ENCODE data around the gene NGB.
"Not testable (repeated sequence)": the region's sequence is repeated elsewhere in the genome, so short reads cannot be mapped to it uniquely, and the experiment has no call there.

NGB gene, protein sequence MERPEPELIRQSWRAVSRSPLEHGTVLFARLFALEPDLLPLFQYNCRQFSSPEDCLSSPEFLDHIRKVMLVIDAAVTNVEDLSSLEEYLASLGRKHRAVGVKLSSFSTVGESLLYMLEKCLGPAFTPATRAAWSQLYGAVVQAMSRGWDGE

DNA sequence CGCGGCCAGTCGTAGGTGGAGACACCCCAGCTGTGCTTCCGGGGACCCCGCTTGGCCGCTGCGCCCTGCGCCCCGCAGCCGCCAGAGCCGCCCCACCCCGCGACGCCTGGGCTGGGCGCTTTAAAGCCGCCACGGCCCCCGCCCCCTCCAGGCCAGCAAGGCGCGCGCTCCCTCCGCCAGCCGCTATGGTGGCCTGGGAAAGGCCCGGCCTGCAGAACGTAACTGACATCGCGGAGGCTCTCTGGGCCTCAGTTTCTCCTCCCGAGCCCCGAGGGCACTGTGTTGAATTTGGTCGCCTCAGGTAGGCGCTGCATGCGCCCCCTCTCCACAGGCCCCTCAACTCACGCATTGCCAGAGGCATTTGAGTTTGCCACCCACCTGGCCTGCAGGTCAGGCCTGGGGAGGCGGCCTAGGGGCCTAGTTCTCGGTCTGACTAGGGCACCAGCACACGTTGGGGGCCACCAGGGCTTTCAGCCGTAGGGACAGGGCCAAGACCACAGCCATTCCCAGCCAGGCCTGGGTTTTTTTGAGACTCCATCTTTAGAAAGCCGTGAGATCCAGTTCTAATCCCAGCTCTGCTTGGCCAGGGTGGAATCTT is at the start of gene NGB:
TSS of gene NGB (minus strand) at position 94 of the 598 bp plus-strand sequence. CDS start 269 bp downstream, outside the sequence.
- no peak for DNase-seq

DNA sequence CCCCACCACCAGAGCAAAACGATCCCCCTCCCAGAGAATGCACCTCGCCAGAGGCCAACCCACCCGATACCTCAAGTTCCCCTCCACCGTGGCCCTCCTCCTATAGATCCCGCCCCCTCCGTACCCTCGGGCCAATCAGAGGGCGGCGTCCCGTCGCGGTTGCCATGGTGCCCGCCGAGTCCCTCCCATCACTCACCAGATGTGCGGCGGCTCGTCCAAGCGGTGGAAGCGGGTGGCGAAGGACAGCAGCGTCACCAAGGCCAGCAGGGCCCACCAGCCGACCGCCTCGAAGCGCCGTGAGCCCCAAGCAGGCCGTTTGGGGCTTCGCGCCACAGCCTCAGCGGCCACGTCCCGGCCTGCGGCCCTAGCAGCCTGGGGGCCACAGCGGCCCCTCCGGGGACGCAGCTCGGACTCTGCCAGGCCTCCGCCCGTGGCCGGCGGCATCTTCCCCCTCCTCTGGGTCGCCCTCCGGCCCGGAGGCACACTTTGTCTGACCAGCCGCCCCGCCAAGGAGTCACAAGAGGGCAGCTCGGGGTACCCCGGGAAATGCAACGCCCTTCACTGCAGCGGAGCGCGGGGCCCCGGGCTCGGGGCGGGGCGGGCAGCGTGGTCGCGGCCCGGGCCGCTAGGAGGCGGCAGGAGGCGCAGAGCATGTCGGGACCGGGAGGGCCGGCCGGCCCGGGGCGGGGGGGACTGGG is 49.4 kb upstream of the NGB start, which contains the start of gene POMT2:
TSS of gene POMT2 (minus strand) at position 646 of the 698 bp plus-strand sequence. CDS start at position 444, 202 bp downstream.
- DNase-seq, result peak; percentile 83 to 85 (median 84)

DNA sequence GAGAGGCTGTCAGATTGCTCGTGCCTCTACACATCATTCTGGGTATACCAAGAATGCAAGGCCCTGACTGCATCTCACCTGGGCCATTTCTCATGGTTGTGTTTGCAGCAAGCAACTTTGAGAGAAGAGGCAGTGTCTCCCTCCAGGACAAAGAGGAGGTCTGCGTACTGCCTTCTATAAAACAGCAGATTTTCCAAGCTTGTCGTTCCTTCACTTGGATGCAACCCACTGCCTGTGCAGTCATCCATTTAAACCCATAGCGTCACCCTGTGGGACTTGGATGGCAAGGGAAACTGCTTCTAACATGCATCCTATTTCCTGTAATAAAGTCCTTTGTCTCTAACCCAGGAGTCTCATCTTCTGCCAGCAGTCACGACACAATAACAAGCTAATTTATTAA is 48.4 kb upstream of the NGB start:
- no peak for DNase-seq

DNA sequence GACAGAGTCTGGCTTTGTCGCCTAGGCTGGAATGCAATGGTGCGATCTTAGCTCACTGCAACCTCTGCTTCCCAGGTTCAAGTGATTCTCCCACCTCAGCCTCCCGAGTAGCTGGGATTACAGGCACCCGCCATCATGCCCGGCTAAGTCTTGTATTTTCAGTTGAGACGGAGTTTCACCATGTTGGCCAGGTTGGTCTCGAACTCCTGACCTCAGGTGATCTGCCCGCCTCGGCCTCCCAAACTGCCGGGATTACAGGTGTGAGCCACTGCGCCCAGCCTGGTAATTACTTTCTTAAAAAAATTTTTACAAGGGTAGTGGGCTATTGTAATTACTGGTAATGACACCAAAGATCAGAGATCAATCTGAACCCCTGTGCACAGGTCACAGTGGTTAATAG is 47.8 kb upstream of the NGB start:
- not testable (repeated sequence) for DNase-seq

DNA sequence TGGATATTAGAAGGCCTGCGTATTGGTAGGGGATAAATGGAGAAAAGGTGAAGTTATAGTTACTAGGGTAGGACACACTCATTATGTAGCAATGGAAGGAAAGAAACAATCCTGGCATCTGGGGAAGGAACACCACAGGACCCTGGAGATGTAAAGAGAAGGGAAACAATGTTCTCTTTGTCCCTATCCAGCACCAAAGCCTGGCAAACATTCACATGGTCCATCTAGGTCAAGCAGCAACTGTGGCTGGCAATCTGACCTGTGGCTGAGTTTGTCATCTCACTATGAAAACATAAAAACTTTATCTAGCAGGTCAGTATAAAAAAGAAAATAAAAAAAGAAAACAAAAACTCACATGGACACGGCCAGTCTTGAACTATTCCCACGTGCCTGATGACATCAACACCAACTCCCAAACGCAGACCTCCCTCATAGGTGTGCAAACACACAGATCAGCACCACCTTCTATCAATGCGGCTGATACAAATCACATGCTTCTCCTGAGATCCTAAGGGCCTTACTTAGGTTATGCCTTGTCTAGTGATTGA is 47.1 kb upstream of the NGB start:
- no peak for DNase-seq

DNA sequence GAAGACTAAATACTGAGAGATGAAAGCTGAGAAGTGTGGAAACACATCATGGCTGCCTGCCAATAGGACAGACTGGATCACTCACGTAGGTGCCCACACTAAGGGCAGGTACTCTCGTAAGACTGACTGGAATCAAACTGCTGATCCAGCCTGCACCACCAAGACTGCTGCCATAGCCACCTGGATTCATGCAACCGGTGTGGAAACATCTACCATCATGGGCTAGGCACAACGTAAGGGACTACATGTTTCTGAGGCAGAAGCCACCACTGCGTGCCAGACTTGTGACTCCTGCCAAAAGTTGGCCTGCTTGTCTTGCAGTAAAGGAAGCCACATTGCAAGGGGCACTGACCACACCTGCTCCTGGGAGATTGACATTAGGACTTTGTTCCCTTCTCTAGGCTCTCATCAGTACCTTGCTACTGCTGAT is 45.9 kb upstream of the NGB start:
- no peak for DNase-seq

DNA sequence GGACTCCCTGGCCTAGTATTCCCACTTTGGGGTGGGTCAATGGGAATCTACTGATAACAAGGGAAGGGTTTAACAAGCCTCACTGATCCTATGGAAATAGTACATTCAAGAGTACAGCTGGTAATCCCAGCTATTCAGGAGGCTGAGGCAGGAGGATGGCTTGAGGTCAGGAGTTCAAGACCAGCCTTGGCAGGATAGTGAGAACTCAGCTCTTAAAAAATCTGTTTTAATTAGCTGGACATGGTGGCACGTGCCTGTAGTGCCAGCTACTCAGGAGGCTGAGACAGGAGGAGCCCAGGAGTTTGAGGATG is 45.1 kb upstream of the NGB start:
- no peak for DNase-seq

DNA sequence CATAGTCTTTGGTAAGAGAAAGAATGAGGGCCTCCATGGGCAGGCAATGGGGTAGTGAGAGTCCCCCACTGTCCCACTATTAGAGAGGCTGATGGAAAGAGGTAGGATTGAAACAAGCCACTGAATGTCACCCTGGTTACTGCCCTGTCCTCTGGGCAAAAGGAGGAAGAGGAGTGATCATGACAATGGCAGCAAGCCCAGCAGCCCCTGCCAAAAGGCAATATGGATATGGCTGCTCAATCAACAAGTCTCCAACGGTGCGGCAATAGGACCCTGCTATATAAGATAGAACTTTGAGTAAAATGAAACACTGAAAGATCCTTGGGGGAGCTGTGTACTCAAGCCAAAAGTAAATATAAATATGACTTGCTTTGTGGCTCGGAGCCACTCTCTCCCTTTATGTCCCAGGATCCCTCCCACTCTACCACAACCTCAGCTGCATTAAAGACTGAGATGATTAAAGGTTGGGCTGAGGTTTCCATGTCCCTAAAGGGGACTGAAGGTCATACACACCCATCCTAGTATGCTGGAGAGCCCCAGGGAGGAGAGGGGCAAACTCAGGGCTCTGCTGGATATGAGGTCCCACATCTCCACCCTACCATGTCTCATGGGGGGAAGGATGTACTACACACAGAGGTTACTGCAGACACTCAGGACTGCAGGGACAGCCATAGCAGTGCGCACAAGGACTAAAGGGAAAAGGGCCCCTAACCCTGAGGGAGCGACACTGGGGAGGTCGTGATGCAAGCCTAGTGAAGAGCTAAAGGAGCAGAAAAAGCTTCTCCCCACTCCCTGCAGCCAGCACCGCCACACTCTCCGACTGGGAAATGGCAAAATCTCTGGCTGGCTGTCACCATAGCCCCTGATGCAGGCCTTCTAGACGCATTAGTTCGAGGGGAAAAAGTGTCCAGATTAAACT is 43.8 kb upstream of the NGB start:
- no peak for DNase-seq

DNA sequence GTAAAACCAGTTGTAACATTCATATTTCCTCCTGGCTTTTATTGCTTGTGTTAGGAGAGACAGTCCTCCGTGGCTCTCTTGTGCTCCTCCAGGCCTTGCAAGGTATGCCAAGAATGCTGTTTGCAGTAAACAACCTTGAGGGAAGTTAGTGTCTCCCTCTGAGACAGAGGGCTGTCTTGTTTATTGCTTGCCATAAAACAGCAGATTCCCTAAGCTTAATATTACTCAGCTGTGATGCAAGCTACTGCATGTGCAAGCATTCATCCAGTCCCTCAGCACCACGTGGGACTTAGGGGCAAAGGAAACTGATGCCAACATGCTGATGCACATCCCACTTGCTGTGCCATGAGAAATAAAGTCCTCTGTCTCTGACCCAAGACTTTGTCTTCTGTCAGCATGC is 43.0 kb upstream of the NGB start:
- no peak for DNase-seq

DNA sequence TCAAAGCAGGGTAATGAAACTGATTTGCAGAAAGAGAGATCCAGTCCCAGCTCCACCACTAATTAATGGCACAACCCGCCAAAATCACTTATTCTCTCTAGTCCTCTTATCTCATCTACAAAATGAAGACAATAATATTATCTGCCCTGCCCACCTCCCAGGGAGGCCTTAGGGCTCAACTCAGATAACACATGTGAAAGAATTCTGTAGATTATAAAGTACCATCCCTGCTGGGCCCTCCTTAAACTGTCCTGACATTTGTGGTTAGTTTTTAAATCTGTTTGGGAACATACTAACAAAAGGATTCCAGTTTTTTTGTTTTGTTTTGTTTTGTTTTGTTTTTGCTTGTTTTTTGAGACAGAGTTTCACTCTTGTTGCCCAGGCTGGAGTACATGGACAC is 42.4 kb upstream of the NGB start:
- no peak for DNase-seq

DNA sequence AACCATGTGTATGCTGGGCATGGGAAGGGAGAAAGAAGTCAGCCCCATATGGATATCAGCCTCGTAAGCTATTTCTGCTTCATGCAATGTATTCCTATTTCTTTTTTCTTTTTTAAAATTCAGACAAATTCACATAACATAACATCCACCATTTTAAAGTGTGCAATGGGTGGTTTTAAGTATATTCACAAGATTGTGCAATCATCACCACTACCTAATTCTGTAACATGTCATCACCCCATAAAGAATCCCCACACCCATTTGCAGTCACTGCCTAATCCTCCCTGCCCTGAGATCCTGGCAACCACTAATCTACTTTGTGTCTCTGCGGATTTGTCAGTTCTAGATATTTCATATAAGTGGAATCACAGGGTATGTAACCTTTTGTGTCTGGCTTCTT is 40.2 kb upstream of the NGB start:
- DNase-seq, result no peak

DNA sequence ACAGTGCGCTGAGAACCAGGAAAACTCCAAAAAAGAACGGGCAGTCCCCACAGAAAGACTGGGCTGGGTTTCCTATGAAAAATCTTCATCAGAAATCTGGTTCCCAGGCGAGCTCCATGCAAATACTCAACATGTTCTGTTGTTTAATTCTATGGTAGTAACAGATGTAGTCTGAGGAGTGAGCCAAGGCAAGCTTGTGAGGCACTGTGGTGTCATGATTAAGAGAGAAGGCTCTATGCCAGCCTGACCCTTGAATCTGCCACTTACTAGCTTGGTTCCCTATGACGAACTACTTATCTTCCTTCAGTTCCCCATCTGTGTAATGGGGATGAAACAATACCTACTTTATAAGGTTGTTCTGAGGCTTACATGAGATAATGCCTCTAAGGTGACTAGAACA is 39.0 kb upstream of the NGB start:
- no peak for DNase-seq

DNA sequence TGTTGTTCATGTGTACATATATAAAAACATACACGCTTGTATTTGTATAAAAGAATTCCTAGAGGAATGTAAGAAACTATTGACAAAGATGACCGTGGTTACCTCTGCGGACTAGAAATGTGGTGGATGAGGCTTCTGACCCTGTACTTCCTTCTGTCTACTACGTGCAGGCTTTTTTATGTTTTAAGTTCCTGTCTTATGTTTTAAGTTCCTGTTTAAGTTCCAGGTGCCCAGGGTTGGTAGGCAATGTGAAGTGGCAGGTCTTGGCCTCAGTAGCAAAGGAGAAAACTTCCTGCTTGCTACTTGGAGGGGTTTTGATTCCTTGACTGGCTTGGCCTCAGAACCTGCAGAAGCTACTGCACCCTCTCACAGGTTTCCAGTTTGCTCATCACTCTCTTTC is 38.1 kb upstream of the NGB start:
- DNase-seq, result no peak

DNA sequence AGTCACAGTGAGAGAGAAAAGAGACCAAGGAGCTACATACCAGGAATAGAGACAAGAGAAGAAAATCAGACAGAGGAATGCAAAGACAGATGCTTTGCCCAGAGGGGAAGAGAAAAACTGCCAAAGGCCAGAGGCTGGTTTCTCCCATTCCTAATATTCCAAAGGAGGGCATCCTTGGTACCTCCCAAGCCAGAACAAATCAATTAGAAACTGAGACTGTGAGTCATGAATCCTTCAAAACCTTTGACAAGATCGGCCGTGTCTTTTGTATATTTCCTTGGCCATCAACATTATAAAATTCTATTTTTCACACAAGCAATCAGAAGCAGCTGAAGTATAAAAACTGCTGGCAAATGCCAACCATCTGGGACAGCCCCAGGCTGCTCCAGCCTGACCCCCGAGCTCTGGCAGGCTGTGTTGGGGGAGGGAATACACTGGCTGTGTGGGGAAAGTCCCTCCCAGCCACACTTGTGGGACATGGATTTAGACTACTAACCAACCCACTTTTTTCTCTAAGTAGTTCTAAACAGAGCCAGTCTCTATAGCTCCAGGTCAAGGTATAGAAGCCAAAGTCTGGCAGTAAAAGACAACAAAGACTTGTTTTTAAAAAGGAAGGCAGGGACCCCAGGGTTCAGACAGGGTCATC is 36.0 kb upstream of the NGB start:
- DNase-seq, result no peak

DNA sequence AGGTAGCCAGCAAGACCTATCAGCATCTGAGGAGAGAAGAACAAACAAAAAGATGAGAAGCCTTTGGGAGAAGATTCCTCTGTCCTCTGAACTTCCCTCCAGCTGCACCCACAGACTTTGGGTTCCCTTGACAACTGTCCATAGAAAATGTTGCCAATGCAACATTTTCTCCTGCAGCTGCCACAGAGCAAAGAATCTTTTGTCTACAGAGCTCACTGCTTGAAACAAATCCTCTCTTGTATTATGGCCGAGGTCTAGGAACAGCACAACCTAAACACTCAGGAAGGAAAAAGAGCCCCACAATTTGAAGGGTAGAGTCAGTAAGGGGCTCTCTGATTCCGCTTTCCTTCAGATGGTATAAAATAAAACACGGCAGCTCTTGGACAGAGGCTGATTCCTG is 35.4 kb upstream of the NGB start:
- DNase-seq, result no peak

DNA sequence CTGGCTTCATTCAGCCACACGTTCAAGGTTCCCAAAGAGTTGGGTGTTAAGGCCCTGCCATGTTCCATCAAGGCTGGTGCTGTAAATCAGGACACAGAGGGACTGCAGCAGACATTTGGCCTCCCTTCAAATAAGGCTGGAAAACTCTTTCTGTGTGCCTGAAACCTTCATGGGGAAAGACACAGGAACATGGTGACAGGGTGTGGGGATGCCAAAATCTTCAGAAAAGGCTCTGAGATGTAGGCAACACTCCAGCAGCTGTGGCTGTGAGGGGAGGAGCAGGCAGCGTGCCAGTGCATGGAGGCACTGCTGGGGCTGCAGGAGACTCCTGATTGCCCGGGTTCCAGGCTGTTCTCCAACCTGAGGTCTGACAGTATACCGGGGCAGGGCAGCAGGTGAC is 34.7 kb upstream of the NGB start:
- DNase-seq, result no peak

DNA sequence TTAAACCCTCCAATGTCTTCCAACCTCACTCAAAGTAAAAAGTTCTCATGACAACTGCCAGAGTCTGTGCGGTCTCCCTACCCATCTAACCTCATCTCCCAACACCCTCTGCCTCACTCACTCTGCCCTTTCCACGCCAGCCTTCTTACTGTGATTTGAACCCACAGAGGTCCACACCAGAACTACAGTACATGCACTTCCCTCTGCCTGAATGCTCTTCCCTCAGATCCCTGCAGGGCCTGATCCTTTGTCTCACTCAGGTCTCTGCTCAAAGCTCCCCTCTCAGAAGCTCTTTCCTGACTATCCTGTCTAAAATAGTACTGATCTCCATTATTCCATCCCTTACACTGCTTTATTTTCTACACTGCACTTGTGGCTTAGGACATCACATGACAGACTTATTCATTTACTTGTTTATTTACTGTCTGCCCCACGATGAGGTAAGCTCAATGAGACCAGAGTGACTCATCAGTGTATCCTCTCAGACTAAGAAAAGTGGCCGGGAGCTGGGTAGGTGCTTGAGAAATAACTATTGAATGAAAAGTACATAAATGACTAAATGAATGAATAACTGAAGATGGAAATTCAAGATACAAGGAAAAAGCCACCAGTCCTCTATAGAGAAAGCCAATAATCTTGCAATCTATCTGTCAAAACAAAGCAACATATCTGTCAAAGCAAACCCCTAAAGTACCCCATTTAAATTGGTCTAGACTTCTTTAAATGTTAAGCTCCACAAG is 32.6 kb upstream of the NGB start:
- peak in 1 of 4 experiments; percentile 12 for DNase-seq

DNA sequence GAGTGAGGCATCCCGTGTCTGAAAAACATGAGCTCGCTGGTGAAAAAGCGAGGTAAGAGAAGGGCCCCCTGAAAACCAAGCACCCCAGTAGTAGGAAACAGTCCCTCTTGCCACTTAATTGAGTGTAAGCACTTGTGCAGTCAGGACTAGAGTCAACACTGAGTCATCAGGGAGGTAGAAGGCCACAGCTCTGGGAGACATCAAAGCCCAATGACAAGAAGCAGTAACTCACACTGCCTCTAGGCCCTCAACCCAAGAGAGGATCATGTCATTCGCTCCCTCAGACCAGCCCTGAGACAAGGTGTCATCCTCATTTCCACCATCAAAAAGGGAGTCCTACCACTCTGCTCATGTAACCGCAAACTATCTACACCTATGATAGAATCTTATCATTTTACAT is 31.9 kb upstream of the NGB start:
- DNase-seq, result peak in 2 of 4 experiments; percentile 6 to 9

DNA sequence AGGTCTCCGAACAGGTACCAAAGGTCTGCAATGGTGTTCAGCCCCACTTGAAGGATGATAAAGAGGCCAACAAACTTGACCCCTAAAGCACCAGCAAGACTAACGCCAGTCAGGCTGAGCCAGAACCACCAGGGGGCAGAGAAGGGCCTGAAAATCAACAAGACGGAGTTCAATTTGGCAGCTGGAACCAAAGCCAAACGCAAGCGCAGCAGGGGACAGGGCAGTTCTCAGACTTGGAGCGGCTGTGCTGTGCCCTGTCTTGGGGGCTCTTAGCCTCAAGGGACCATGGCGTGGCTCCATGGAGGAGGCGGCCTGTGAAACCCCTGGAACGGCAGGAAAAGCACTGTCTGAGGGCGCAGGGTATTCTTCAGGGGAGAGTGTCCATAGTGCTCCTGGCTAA is 30.1 kb upstream of the NGB start:
- DNase-seq, result peak in 2 of 4 experiments; percentile 38

DNA sequence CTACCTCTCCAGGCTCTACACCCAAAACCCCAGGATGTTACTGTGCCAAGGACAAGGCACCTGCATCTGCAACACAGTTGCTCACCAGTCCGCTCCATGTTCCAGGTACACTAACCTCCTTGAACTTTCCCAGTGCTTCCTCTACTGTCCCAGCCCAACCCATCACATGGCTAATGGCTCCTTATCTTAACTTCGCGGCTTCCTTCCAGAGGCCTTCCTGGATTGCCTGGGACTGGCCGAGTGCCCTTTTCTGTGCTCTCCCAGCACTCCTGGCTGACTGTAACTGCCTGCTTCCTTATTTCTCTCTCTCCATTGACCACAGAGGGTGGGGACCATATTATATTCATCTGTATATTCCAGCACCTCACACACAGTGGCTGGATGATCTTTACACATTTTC is 28.8 kb upstream of the NGB start:
- no peak for DNase-seq

DNA sequence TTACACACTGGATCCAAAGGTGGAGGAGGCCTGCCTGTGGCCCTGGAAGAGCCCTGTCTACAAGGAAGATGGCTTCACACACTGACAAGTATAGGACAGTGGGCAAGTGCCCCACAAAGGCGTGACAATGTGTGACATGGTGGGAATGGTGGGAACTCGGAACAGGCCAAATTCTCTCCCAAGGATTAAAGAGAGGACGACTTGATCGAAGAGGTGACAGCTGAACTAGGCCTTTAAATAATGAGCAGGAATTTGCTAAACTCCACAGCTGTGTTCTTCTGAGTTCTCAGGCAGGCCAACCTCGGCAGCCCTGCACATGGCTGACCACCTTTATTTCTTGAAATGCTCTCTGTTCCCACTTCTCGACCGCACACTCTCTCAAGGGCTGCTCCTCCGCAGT is 25.9 kb upstream of the NGB start:
- no peak for DNase-seq

DNA sequence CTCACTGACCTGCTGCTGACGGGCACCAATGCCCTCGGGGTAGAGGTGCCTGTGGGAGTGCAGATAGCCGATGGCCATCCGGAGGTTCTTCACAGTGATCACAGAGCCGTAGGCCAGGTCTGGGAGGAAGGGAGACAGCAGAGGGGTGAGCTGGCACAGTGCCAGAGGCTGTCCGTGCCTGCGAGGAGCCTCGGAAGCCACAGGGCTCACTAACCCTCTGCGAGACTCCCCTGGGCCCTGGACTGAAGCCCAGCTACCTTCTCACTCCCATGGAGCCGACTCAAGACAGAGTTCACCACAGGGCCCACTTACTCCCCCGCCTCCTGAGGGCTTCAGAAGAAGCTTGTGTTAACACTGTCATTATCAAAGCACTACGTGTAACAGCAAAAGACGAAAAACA is 25.1 kb upstream of the NGB start:
- DNase-seq, result no peak
